H1 (cell line): ENCODE results near the gene ADO. TPM values are rescaled to one million over a fixed set of nuclear protein-coding genes. Genes with fewer than 3 reads are reported as not detected.

Experiments used
- RBBP5 ChIP-seq: IDR thresholded peaks from 2 replicates; pipeline ENCODE4 v1.7.1; 2012; ENCODE audit warnings: low read depth, mild to moderate bottlenecking, inconsistent platforms, low read length, moderate library complexity, borderline replicate concordance
- SP2 ChIP-seq: IDR thresholded peaks from 2 replicates; pipeline ENCODE4 v1.6.1; 2012; ENCODE audit warnings: mild to moderate bottlenecking, low read length, inconsistent platforms
- polyA plus RNA-seq, 7 experiments: library from polyadenylated mRNA; depleted of rRNA in 3 of 7; stranded (reverse) in 5 of 7; unstranded in 2 of 7; fragments of >200 nt in 5 of 7; fragments of 200-250 nt in 2 of 7; gene quantifications; 1 replicate in 5 of 7; 2 replicates in 1 of 7; 4 replicates in 1 of 7; pipeline versions ENCODE4 v1.2.1 to v1.2.3, GENCODE V29; 2011 to 2013; ENCODE audit warnings: missing spikeins in 2 of 7, mixed read lengths in 2 of 7
- total RNA-seq: library from RNA; stranded (reverse); fragmentation: NEBNext Ultra II Directional; extraction: Animal tissue kit (Norgen Biotek cat#: 25700); gene quantifications from 2 replicates; pipeline ENCODE4 v1.2.1, GENCODE V29; 2021

ADO gene
- total and polyA plus RNA-seq, 2 of the 8 experiments (the other 6 are each of a cell fraction or from before 2014, with no cell fraction given): 18.7 to 27.9 TPM

DNA sequence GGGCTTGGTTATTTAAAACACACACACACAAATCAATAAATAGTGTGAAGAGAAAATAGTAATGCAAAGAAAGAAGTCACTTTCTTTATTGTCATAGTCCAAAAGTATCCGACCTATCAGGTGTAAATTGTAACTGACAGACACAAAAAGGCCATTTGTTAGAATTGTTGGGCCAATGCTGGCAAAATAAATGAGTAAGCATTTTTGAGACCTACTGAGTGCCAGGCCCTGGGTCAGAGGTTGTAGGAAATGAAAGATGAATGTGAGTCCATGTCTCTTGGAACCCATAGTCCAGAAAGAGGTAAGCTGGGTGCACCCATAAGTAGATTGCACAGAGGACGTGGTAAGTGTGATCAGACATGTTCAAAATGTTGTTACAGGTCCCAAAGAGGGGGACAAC, 25.1 kb downstream of the ADO start (continued):
- TF ChIP-seq RBBP5: no peak
- no peak for TF ChIP-seq SP2
